Measurements from ENCODE around the gene CLEC16A.

CLEC16A gene

DNA sequence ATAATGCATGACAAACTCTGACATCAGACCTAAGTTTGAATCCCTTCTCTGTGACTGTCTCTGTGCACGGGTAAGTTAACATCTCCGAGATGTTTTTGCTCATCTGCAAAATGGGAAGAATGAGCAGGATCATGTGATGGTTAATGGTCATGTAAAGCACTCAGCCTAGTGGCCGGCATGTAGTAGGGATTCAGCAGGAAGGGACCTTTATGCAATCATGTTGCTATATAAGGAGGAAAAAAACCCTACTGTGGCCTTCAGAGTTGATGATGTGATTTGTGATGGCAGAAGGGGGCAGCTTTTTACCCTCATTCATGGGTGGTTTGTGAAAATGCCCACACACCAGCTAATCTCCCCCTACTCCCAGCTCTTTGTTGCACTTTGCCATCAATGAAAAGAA is 24.1 kb downstream of the CLEC16A start:
- no peak for DNase-seq (ENCODE audit: low read depth)

DNA sequence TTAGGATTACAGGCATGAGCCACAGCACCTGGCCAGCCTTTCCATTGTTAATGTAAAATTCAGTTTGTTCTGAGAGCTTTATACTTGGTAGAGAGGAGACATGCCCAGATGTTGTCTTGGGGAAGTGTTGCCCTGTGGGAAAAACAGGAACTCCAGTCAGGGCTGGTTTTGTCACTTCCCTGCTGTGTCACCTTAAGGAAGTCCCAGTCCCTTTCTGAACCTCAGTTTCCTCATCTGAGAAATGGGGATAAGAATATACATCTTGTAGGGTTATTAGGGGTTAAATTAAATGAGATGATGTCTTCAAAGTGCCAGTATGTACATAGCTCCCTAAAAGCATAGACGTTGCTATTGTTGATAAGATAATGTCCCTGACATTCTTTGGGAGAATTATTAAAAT is 25.3 kb downstream of the CLEC16A start:
- no peak for DNase-seq (ENCODE audit: low read depth)

DNA sequence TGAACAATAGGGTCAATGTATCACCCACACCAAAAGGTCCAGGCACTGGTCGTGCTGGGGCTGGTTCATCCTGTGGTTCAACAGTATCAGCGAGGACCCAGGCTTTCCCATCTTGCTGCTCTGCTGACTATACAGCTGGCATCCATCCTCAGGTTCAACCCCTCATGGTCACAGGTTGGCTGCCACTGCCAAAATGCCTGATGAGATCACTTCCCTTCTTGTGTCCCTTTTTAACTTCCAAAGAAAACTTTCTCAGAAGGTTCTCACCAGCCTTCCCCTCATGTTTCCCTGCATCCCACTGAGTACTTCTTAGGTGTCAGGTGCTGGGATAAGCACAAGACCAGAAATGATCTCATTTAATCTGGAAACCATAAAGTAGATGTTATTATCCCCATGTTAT is 25.7 kb downstream of the CLEC16A start:
- no peak for DNase-seq (ENCODE audit: low read depth)

DNA sequence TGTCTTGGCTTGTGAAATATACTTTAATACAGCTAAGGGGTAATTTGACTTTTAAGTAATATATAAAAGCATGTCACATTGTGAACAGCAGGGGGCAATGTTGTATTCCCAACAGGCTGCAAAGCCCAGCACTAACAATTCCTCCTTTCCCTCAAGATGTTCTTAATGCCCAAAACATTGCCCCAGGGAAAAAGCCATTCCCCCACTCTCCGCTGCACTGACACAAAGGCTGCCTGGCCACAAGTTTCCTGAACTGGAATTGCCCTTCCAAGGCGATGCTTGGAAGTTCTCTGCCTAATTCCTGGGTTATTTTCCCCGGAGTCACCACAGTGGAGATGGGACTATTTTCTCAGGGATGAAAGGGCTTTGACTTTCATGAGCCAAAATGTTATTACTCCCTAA is 27.2 kb downstream of the CLEC16A start:
- DNase-seq (ENCODE audit: low read depth): no peak

DNA sequence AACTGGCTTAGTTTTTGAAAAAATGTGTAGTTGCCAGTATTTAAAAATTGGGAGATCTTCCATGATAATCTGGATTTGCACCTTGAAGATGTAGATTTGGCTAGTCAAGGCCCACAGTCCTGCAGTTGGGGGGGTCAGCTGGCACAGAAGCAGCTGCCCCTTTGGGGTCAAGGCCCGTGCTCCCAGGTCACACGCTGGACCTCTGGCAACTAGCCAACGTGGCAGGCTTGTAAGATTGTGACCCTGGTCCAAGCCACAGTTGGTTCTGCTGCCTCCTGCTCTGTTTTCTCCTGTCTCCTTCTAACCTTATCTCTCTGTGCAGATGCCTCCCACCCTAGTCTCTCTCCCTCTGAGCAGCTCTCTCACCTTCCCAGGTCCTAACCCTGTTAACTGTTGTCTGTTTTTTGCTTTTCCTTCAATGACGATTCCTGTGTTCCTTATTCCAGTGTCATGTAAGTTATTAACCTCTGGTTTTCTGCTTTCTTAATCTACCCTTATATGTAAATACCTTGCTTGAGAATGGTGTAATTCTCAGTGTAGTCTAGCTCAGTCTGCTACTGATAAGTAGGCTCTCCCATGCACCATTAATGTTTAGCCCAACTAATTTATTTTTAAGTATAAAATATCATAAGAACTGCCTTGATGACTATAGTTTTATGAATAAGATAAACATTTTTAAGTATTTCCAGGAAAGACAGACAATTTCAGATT is 27.9 kb downstream of the CLEC16A start:
- no peak for DNase-seq (ENCODE audit: low read depth)

DNA sequence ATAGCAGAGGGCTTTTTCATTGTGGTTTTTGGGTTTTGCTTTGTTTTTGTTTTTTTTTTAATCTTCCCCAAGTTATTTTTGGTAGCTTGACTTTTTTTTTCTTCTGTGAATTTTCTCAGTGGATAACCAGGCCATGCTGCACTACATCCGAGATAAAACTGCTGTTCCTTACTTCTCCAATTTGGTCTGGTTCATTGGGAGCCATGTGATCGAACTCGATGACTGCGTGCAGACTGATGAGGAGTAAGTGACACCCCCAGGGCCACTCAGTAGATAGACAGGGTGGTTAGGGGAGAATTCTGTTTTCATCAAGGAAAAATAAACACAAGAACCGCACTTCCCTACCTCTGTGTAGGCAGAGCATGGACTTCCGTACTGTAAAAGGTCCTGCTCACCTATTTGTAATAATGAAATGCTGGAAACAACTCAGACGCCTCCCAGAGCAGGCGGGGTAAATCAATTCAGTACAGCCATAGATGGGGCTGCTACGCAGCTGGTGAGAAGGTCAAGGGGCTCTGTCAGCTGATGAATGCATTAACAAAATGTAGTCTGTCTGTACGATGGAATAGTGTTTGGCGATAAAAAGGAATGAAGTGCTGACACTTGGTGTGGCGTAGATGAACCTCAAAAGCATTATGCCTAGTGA is 28.6 kb downstream of the CLEC16A start:
- no peak for DNase-seq (ENCODE audit: low read depth)

DNA sequence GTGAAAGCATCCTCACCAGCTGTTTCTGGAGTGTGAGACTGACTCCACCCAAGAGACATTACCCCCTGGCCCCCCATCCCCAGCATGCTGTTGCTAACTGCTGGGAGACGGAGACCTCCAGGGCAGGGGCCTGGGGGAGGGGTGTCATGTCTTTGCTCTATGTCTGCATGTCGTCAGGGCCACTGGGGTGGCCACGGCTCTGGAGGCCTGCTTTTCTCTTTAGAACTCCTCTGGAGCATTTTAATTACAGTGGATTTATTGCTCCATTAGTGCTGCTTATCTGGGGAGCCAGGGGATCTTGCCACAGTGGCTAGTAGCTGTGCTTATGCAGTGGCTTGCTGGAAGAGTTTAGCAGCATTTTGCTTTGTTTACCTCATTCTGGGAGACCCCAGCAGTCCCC is 32.3 kb downstream of the CLEC16A start:
- DNase-seq (ENCODE audit: low read depth): no peak

DNA sequence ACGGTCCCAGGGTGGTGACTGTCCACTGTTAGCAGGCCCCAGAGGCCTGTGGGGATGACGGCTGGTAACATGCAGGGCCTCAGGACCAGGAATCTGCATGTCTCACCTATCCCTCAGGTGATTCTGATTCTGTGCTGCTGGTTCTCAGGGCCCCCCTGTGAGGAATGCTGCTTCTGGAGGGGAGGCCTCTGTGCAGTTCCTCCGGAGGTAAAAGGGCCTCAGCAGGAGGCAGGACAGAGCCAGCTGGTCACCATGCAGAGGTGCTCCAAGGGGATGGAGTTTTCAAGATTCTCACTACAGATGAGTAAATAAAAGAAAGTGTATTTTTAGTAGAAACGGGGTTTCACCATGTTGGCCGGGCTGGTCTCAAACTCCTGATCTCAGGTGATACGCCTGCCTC is 33.8 kb downstream of the CLEC16A start:
- no peak for DNase-seq (ENCODE audit: low read depth)

DNA sequence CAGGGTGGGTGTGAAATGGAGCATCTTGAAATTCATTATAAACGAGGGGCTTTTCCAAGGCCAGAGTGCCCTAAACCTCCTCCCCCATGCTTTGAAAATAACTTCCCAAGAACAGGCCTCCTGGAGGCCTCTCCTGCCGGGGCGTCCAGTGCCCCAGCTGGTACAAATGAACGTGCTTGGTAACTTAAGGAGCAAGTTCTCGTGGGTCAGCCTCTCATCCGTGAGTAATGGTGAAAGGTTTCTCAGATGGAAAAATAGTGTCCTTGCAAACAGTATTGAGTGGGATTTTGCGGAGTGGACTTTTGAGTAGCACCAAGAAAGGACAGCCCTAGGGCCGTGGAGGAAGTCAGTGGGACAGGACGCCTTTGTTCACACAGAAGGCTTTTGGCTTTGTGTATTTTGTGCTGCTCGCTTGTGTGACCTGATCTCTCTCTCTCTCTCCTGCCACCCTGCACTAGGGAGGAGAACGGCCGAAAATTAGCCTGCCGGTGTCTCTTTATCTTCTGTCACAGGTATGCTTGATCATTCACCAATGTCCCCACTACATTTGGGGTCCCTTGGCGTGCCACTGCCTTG is 34.6 kb downstream of the CLEC16A start:
- no peak for DNase-seq (ENCODE audit: low read depth)

DNA sequence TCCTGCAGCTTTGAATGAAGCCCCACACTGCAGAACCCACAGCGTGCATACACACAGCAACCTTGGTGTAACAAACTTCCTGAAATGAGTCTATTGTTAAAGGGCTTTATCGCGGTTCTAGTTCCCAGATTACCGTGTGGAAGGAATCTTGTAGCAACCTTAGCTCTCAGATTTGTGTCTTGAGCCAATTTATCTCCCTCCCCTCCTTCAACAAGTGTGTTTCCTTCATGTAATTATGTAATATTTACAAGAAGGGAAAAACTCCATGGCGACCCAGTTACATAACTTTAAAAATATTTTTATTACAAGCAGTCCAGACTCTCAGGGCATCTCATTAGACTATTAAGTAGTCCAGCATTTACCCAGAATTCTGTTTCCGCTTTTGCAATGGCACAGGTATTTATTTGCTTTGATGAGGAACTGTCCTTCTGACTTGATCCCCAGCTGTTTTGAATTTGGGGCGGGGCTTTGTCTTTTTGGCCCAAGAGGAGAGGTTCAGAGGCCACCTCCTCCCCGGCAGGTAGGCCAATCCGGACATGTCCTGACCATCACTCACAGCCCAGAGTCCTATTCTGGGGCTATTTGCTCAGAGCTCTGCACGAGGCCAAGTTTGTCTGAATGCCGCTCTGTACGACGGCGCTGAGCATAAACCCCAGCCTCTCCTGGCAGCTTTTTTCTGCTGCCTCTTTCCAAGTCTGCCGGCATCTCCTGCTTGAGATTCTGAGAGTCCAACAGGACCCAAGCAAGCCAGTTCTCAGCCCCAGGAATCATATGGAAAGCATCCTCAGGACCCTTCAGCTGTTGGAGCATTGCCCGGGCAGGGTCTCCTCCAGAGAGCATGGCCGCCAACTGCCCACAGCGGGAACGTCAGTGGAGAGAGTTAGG is 35.6 kb downstream of the CLEC16A start:
- no peak for DNase-seq (ENCODE audit: low read depth)

DNA sequence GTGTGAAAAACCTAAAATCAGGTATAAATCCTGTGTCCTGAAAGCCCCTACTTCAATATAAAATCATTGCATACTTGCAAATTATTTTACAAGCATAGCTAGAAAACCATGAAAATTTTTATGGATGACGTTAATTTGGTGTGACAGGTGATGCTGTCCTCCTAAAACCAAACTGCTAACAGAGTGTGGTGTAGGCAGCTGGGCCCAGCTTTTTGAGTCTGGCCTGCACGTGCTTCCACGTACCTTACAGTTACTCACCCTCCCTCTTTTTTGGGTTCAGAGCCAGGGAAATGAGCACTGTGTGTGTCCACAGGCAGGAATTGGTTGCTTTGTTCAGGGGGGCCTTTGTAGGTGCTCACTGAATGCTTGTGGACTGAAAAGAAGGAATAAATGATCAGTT is 36.4 kb downstream of the CLEC16A start:
- no peak for DNase-seq (ENCODE audit: low read depth)

DNA sequence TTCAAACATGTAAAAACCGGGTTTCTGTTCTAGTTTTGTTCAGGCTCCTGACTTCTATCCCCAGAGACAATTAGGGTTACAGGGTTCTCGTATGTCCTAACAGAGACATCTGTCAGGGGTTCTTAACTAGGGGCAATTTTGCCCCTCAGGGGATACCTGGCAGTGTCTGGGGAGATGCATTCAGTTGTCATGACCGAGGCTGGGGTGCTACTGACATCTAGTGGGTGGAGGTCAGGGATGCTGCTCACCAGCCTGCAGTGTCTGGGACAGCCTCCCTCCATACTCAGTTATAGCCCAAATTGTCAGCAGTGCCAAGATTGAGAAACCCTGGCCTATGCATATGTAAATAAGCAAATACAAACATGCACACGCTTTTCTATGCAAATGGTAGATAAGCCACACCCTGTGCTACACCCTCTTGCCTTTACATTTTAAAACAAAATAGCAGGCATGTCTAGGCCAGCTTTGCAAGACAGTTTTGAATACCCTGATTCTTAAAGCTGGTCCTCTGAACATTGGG is 37.4 kb downstream of the CLEC16A start:
- DNase-seq (ENCODE audit: low read depth): no peak

DNA sequence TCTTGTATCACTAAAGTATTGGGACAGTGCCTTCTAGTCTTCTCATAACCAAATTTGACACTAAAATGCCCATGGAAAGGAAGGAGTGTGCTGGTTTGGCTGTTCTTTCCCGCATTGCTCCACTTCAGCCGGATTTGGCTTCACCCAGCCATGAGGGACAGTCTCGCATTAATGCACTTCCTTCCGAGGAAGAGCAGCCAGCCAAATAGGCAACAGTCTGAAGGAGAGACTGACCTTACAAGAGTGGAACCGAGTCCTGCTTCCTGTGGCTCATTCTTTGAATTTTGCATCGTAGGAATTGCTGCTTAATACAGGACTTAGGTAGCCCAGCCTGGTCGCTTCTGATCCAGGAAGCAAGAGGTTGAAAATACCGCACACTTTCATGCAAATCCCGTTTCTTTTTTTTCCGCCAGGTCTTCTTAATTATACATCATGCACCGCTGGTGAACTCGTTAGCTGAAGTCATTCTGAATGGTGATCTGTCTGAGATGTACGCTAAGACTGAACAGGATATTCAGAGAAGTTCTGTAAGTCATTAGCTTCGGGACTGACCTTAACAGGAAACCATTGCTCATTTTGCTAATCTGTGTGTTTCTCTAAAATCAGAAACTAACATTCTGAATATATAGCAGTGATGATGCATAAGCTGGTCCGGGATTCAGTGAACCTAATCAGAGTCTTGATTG is 38.2 kb downstream of the CLEC16A start:
- DNase-seq (ENCODE audit: low read depth): no peak

DNA sequence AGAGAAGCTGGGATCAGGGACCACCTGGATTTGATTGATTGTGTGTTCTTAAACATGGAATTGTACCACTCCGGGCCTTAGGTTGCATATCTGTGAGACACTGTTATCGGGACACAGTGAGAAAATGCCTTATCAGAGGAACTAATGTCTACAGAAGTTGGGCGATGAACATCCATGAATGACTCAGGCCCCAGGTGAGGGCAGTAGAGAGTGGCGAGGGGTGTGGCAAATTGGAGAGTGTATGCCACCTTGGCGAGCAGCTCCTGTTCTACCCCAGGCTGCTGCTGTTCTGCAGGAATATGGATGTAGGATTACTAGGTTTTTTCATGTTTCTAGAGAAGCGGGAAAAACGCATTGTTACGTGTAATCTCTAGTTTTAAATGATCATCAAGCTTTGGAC is 38.8 kb downstream of the CLEC16A start:
- DNase-seq (ENCODE audit: low read depth): no peak

DNA sequence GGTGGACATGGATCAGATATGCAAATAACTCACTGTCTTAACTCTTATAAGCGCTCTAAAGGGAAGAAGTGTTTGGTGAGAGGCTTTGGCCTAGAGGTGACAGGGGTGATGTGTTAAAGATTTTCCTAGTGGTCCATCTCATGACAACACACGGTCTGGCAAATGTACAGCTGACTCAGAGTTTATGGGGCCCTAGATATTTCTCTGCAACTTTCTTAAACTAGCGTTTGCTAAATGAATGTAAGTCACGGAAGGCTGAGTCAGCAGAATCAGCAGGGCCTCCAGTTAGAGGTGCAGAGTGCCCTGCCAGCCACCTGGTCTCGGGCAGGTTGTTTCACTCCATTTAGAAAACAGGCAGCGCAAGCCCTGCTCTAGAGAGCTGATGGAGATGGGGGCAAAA is 40.1 kb downstream of the CLEC16A start:
- no peak for DNase-seq (ENCODE audit: low read depth)

DNA sequence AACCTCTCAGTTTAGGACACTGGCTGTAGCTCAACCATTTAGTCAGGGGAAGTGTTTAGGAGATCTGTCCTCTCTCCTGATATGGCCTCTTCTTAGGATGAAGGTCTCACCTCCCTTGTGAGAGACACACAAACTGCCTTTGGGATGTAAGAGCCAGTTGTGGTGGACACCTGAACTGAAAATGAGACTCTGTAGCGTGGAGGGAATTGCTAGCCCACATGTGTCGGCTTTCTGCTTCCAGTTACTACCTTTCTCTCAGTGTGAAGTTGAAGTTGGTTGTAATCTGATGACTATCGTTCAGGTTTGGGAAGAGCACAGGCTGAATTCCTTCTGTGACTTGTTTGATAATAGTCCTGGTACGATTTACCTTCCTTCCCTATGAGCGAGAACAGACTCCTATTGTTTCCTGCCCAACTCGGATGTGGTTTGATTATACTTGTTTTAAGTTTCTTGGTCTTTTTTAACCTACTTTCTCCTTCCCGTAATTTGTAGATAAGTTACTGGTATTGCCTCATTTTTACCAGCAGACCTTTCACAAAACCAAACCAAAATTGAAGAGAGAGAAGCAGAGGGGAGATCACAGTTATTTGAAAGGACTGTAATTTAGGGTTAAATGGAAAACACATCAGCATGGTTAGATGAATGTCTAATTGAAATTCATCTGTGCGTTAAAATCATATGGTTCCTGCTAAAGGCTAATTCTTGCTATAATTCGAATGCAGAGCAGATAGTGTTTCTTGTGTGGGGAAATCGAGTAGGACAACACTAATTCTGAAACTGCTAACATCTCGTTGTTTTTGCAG is 43.2 kb downstream of the CLEC16A start:
- DNase-seq (ENCODE audit: low read depth): no peak

DNA sequence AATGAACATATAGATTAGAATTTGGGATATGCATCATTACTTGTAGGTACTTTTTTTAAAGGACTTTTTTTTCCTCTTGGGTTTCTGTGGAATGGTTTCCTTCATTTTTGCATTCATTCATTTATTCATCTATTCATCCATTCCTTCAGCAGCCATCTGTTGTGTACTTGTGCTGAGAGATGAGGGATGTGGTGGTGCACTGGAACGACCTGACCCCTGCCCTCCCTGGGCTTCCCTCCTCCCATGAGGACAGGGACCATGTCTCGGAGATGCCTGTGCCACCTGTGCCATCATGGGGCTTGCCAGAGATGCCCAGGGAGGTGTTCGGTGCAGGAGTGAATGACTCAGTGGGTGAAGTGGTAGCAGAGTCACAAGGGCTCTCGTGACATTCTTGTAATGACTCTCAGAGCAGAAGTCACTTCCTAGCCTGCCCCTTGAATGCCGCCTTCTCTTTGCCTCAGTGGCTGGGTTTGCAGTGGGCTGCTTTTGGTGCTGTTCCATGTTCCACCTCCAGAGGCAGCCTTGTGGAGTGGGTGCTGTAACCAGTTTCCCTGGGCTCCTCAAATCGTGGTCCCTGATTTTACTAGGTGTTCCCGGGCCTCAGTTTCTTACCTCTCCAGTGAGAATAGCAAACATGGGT is 43.9 kb downstream of the CLEC16A start:
- DNase-seq (ENCODE audit: low read depth): peak; percentile 50

DNA sequence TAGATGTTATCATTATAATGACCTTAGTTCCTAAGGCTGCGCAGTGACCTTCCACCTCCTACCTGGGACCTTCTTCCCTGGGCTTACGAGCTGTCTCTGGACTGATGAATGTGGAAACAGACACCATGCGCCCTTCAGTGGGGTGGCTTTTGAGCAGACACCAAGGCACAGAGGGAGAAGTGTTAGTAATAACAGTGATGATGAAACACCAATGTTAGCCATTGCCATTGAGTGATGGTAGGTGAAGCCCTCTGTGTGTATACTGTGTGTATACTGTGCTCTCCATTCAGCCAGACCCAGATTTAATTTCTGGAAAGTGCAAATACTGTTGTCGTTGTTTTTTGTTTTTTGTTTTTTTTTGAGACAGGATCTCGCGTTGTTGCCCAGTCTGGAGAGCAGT is 44.5 kb downstream of the CLEC16A start:
- DNase-seq (ENCODE audit: low read depth): no peak

DNA sequence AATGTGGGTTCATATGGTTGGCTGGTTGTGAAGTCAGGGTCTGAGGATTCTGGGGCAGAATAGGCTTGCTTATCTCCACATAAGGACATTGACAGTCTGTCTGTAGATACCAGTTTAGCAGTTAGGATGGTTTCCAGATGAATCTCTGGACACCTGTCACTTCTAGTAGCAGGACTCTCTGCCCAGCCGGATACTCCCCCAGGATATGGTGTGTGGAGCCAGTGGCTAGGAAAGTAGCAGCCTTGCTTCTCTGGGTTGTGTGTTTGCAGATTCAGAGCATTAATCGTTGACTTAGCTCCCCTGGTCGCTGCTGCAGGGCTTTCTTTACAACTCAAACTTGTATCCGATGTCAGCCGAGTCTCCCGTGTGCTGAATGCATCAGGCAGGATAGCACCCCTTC is 45.2 kb downstream of the CLEC16A start:
- DNase-seq (ENCODE audit: low read depth): no peak

DNA sequence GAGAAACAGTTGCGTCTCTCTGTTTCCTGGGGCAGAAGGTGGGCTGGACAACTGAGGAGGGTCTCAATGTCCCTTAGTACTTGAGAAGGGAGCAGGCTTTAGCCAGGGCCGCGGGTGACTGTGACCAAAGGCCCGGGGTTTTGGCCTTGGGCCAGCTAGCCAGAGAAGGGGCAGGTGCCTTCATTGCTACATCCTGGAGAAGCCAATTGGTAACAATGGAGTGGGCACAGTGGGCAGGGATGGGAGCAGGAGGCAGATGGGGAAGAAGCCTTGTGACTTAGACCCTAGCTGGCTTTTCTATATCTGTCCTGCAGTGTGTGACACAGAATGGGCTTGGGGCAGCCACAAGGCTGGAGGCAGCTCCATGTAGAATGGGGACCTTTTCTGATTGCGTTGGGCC is 46.0 kb downstream of the CLEC16A start:
- DNase-seq (ENCODE audit: low read depth): no peak

DNA sequence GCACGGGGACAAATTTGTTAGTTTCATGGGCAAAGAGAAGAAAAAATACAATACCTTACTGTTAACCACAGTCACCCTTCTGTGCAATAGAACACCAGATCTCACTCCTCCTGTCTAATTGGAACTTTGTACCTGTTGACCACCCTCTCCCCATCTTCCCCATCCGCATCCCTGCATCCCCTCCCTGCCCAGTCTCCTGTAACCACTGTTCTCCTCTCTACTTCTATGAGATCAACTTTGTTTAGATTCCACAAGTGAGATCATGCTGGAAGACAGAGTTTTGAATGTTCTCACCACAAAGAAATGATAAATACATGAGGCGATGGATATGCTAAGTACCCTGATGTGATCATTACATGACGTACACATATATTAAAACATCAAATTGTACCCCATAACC is 47.7 kb downstream of the CLEC16A start:
- no peak for DNase-seq (ENCODE audit: low read depth)

Data from activated T-helper 9 cell treated with anti-CD3 and anti-CD28 coated beads, Interleukin-2, amount 50 U/mL, for 16 hours (primary cell).